ENCODE results near the gene SPI1. TPM values are rescaled to one million over a fixed set of nuclear protein-coding genes. Genes with fewer than 3 reads are reported as not detected.

Gene SPI1
- total RNA-seq, 1 donor from 2014 or later: not detected

DNA sequence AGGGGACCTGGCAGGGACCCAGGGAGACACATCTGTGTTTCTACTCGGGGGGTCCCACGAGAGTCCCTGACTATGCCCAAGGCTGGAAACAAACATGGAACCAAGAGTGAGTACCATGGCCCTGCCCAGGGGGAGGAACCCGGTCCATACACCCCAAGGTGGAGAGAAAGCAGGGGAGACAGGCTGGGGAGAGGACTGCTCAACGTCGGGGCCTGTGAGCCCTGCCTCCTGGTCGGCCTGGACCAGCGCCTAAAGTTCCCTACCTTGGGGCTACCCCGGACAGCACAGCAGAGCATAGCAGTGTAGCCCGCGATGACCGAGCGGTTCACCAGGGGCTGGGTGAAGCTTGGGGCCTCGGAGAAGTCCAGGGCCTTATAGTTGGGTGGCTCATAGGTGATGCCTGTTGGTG, 46.0 kb downstream of the SPI1 start:
- TF ChIP-seq CTCF (conservative IDR thresholded peaks at IDR 0.05; ENCODE audit: low read depth, low read length): no peak
- no peak for DNase-seq (ENCODE audit: low read depth)
- H3K4me3 ChIP-seq (ENCODE audit: low read depth, low read length): no peak overlapping the region

DNA sequence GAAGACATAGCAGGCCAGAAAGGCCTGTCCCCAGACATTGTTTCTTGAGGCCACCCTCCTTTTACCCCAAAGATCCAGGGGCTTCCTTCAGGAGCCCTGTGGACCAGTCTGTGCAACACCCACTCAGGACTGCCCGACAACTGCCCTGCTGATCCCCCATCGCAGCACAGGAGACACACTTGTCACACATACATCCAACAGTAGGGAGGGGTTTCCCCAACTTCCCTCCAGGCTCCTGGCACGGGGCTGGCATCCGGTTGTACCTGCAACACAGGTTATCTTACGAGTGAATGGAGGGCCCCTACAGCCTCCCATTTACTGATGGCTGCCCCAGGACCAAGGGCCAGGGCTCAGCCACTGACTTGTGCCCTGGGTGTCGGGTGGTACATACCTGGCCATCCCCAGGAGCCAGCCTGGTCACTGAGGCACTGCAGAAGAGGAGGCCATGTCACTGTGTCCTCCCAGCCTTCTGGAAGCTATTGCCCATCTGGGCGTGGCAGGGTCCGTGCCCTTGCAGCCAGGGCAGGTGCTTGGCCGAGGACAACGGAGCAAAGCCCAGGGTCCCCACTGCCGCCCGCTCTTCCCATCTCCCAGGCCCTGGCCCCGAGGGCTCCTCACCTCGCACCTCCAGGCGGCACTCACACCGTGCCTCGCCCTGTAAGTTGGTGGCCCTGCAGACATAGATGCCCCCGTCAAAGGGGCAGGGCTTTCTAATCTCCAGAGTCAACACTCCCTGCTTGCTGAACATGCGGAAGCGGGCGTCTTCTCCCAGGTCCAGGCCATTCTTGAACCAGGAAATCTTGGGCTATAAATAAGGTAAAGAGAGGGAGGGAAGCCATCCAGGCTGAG, 46.7 kb downstream of the SPI1 start:
- H3K4me3 ChIP-seq (ENCODE audit: low read depth, low read length): no peak overlapping the region
- DNase-seq (ENCODE audit: low read depth): no peak
- no peak for TF ChIP-seq CTCF (conservative IDR thresholded peaks at IDR 0.05; ENCODE audit: low read depth, low read length)

DNA sequence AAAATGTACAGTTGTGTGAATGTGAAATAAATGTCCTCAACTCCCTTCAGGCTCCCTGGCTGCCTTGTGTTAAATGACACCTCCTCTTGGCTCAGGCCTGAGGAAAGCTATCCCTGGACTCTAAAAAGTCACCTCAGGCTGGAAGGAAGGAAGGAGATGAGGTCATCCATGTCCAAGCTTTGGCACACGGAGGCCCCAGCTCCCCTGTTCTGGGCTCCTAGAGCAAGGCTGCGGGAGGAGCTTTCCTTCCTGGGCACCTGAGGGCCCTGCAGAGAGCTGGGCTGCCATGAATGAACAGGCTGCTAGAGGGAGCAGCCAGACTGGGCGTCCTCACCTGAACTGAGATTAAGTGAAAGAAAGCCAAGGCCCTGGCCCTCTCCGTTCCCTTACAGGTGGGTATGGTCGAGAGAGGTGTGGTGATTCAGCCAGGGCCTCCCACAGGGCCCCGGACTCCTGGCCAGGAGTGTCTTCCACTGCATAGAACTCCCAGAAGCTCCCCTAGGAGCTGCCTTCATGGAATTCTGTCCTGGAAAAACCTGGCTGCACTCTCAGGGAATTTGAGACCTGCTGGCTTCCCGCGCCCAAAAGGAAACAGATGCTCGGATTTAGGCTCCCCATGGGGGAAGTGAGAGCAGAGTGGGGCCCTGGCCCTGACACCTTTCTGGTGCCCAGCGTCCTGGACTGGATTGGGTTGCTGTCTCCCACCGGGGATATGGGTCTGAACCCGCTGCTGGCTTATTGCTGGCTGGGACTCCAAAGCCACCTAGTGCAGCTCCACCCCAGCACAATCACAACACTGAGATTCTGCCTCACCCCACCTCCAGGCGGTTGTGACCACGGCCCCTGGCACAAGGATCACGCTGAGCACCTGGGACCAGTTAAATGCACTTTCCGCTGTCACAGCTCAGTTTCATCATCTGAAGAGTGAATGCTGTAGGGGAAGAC, 48.1 kb downstream of the SPI1 start:
- H3K4me3 ChIP-seq (ENCODE audit: low read depth, low read length): no peak overlapping the region
- no peak for DNase-seq (ENCODE audit: low read depth)
- TF ChIP-seq CTCF (conservative IDR thresholded peaks at IDR 0.05; ENCODE audit: low read depth, low read length): no peak

DNA sequence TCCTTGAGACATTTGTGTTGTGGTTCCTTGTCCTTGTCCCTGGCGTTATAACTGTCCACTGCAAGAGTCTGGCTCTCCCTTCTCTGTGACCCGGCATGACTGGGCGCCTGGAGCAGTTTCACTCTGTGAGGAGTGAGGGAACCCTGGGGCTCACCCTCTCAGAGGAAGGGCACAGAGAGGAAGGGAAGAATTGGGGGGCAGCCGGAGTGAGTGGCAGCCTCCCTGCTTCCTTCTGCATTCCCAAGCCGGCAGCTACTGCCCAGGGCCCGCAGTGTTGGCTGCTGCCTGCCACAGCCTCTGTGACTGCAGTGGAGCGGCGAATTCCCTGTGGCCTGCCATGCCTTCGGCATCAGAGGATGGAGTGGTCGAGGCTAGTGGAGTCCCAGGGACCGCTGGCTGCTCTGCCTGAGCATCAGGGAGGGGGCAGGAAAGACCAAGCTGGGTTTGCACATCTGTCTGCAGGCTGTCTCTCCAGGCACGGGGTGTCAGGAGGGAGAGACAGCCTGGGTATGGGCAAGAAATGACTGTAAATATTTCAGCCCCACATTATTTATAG, 48.8 kb downstream of the SPI1 start:
- no peak for DNase-seq (ENCODE audit: low read depth)
- no peak for TF ChIP-seq CTCF (conservative IDR thresholded peaks at IDR 0.05; ENCODE audit: low read depth, low read length)
- no peak overlapping the region for H3K4me3 ChIP-seq (ENCODE audit: low read depth, low read length)

GRCh38 chr11:47328449-47329390, 49.6 kb downstream of the SPI1 start:
- DNase-seq (ENCODE audit: low read depth): no peak
- no peak for TF ChIP-seq CTCF (conservative IDR thresholded peaks at IDR 0.05; ENCODE audit: low read depth, low read length)
- H3K4me3 ChIP-seq (ENCODE audit: low read depth, low read length): no peak overlapping the region

- TF ChIP-seq CTCF (conservative IDR thresholded peaks at IDR 0.05; ENCODE audit: low read depth, low read length): no peak
- no peak overlapping the region for H3K4me3 ChIP-seq (ENCODE audit: low read depth, low read length)
- DNase-seq (ENCODE audit: low read depth): no peak
Measured at GRCh38 chr11:47327949-47328348, 50.4 kb downstream of the SPI1 start.
